ENCODE data around the gene PROM1.

DNA sequence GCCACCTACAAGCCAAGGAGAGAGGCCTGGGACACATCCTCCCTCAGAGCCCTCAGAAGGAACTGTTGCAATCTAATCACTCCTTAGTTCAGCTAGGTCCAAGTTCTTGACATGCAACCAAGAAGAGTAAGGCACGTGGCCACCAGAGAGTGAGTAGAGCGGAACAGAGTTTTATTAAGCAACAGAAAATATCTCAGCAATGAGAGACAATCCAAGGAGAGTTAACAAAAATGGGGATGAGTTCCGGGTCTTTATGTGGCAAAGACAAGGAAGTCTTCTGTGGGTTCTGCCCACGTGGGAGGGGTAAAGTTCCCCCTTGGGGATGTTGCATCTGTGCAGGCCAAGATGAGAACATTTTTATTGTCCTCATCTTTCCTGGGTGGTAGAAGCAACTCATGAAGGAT, 38.5 kb upstream of the PROM1 start:
- TF ChIP-seq ZNF239 (CRISPR knock-in tag; IDR thresholded peaks at IDR 0.05) (no peak), FIP1L1 (IDR thresholded peaks at IDR 0.05; ENCODE audit: low read depth, low read length, poor library complexity, severe bottlenecking) (no peak), NCOA2 (IDR thresholded peaks at IDR 0.05; ENCODE audit: partially characterized antibody in 2 of 2) (no peak), MAFK (IDR thresholded peaks at IDR 0.05; ENCODE audit: low read length) (no peak), POLR2G (IDR thresholded peaks at IDR 0.05; ENCODE audit: low read depth, low read length) (no peak)
- TF ChIP-seq, protein P1, sequence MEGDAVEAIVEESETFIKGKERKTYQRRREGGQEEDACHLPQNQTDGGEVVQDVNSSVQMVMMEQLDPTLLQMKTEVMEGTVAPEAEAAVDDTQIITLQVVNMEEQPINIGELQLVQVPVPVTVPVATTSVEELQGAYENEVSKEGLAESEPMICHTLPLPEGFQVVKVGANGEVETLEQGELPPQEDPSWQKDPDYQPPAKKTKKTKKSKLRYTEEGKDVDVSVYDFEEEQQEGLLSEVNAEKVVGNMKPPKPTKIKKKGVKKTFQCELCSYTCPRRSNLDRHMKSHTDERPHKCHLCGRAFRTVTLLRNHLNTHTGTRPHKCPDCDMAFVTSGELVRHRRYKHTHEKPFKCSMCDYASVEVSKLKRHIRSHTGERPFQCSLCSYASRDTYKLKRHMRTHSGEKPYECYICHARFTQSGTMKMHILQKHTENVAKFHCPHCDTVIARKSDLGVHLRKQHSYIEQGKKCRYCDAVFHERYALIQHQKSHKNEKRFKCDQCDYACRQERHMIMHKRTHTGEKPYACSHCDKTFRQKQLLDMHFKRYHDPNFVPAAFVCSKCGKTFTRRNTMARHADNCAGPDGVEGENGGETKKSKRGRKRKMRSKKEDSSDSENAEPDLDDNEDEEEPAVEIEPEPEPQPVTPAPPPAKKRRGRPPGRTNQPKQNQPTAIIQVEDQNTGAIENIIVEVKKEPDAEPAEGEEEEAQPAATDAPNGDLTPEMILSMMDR (IDR thresholded peaks at IDR 0.05 in 2 of 3, conservative IDR thresholded peaks at IDR 0.05 in 1 of 3; ENCODE audit: insufficient read depth in 2 of 3, low read depth in 1 of 3, low read length in 3 of 3), result no peak
- TF ChIP-seq, protein P2, sequence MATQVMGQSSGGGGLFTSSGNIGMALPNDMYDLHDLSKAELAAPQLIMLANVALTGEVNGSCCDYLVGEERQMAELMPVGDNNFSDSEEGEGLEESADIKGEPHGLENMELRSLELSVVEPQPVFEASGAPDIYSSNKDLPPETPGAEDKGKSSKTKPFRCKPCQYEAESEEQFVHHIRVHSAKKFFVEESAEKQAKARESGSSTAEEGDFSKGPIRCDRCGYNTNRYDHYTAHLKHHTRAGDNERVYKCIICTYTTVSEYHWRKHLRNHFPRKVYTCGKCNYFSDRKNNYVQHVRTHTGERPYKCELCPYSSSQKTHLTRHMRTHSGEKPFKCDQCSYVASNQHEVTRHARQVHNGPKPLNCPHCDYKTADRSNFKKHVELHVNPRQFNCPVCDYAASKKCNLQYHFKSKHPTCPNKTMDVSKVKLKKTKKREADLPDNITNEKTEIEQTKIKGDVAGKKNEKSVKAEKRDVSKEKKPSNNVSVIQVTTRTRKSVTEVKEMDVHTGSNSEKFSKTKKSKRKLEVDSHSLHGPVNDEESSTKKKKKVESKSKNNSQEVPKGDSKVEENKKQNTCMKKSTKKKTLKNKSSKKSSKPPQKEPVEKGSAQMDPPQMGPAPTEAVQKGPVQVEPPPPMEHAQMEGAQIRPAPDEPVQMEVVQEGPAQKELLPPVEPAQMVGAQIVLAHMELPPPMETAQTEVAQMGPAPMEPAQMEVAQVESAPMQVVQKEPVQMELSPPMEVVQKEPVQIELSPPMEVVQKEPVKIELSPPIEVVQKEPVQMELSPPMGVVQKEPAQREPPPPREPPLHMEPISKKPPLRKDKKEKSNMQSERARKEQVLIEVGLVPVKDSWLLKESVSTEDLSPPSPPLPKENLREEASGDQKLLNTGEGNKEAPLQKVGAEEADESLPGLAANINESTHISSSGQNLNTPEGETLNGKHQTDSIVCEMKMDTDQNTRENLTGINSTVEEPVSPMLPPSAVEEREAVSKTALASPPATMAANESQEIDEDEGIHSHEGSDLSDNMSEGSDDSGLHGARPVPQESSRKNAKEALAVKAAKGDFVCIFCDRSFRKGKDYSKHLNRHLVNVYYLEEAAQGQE (IDR thresholded peaks at IDR 0.05; ENCODE audit: borderline replicate concordance), result no peak
- TF ChIP-seq, protein P2 (CRISPR knock-in tag; IDR thresholded peaks at IDR 0.05; ENCODE audit: low read depth), result no peak

Measured in K562 (cell line).